Lung (tissue), 16 donors: ENCODE measurements around the gene ORAI3. TPM values are rescaled to one million over a fixed set of nuclear protein-coding genes. Genes with fewer than 3 reads are reported as not detected.

Source experiments
- ATAC-seq: fragments of 200-7000 bp; cut with Tn5 transposase; one replicate; pipeline ENCODE4 v1.9.1; 2020; ENCODE audit warnings: moderate number of reproducible peaks; ENCODE audit not compliant: insufficient read depth, low FRiP score
- DNase-seq, 3 donors: peaks; one replicate each; pipeline ENCODE4 v3.0.0-alpha.2; 2013 to 2017
- H3K27ac ChIP-seq, 2 donors: one replicate each; pipeline ENCODE4 v1.5.1; 2013; ENCODE audit warnings: mild to moderate bottlenecking in 2 of 2, moderate library complexity in 2 of 2, control low read depth in 1 of 2, inconsistent platforms in 1 of 2, low read depth in 1 of 2, low read length in 1 of 2
- H3K27me3 ChIP-seq, 3 donors: one replicate each; pipeline ENCODE4 v1.5.1; 2013; ENCODE audit warnings: low read length in 2 of 3; ENCODE audit not compliant: control insufficient read depth in 3 of 3, insufficient read depth in 3 of 3
- H3K36me3 ChIP-seq, 4 donors: one replicate each; pipeline ENCODE4 v1.5.1; 2013; ENCODE audit warnings: low read length in 4 of 4, mild to moderate bottlenecking in 1 of 4, moderate library complexity in 1 of 4; ENCODE audit not compliant: control insufficient read depth in 4 of 4, insufficient read depth in 4 of 4
- H3K4me1 ChIP-seq, 5 donors: one replicate each; pipeline ENCODE4 v1.5.1; 2013; ENCODE audit warnings: low read length in 5 of 5, mild to moderate bottlenecking in 2 of 5, moderate library complexity in 1 of 5; ENCODE audit not compliant: control insufficient read depth in 5 of 5, insufficient read depth in 5 of 5
- H3K4me3 ChIP-seq: one replicate; pipeline ENCODE4 v1.5.1; 2013; ENCODE audit warnings: mild to moderate bottlenecking, control low read depth, moderate library complexity
- H3K9ac ChIP-seq, 2 donors: one replicate each; pipeline ENCODE4 v1.5.1; 2013; ENCODE audit warnings: low read length in 2 of 2, control low read depth in 1 of 2; ENCODE audit not compliant: insufficient read depth in 1 of 2
- H3K9me3 ChIP-seq, 4 donors: one replicate each; pipeline ENCODE4 v1.5.1; 2013; ENCODE audit warnings: low read length in 3 of 4, mild to moderate bottlenecking in 1 of 4, moderate library complexity in 1 of 4; ENCODE audit not compliant: control insufficient read depth in 4 of 4, insufficient read depth in 3 of 4
- WGBS, 2 donors: extraction: QIAGEN DNeasy Blood & Tissue Kit; methylation state at CpG; one replicate each; pipeline ENCODE4 v1.1.7; 2013; 5-methylcytosine and 5-hydroxymethylcytosine counted together
- long read RNA-seq, 5 donors: transcript quantifications; one replicate each; lab custom pipeline, GENCODE V29; 2026
- polyA plus RNA-seq, 2 donors: library from polyadenylated mRNA; stranded (reverse); fragments of 200-250 nt; gene quantifications; one replicate each; pipeline ENCODE4 v1.2.1, GENCODE V29; 2013
- total RNA-seq, 2 donors: library from RNA; depleted of rRNA in 1 of 2; stranded (reverse); fragments of >200 nt in 1 of 2; gene quantifications; one replicate each; pipeline ENCODE4 v1.2.1, GENCODE V29; 2014 to 2021
- TF ChIP-seq, protein P1 (sequence below): IDR thresholded peaks from 2 replicates; pipeline ENCODE4 v1.5.1; 2012; ENCODE audit warnings: mild to moderate bottlenecking; ENCODE audit errors: control extremely low read depth, extremely low read depth
- donor health status: control.
- donor health status: control.
- donor health status: Bipolar disorder and iron deficiency.
- donor health status: healthy.
- donor health status: DM: yes; HTN: yes; CAD: no.

Gene ORAI3
- 10 to 100 TPM; 23.9 to 27.4 TPM for total RNA-seq
- polyA plus RNA-seq, result 10 to 100 TPM; 20.2 to 23.3 TPM
- long read RNA-seq, donor 1, transcript ORAI3-201 (2 exons, 2,206 nt), result major isoform, 17 of 17 reads
- long read RNA-seq, donor 1, partial matches to known transcripts, result 0 of 17 reads
- long read RNA-seq, donor 1, other reads (novel, unspliced or antisense), result 0 of 17 reads
- long read RNA-seq, donor 2, transcript ORAI3-201 (2 exons, 2,206 nt), result major isoform, 7 of 9 reads
- long read RNA-seq, donor 2, partial matches to known transcripts, result 0 of 9 reads
- long read RNA-seq, donor 2, other reads (novel, unspliced or antisense), result 0 of 9 reads
- long read RNA-seq, donor 3, transcript ORAI3-201 (2 exons, 2,206 nt), result major isoform, 8 of 9 reads
- long read RNA-seq, donor 3, partial matches to known transcripts, result 0 of 9 reads
- long read RNA-seq, donor 3, other reads (novel, unspliced or antisense), result 0 of 9 reads
- long read RNA-seq, donor 4, partial matches to known transcripts, result 0 of 3 reads
- long read RNA-seq, donor 4, other reads (novel, unspliced or antisense), result 0 of 3 reads
- long read RNA-seq, donor 5, transcript ORAI3-201 (2 exons, 2,206 nt), result major isoform, 18 of 20 reads
- long read RNA-seq, donor 5, partial matches to known transcripts, result 0 of 20 reads
- long read RNA-seq, donor 5, other reads (novel, unspliced or antisense), result 0 of 20 reads

DNA sequence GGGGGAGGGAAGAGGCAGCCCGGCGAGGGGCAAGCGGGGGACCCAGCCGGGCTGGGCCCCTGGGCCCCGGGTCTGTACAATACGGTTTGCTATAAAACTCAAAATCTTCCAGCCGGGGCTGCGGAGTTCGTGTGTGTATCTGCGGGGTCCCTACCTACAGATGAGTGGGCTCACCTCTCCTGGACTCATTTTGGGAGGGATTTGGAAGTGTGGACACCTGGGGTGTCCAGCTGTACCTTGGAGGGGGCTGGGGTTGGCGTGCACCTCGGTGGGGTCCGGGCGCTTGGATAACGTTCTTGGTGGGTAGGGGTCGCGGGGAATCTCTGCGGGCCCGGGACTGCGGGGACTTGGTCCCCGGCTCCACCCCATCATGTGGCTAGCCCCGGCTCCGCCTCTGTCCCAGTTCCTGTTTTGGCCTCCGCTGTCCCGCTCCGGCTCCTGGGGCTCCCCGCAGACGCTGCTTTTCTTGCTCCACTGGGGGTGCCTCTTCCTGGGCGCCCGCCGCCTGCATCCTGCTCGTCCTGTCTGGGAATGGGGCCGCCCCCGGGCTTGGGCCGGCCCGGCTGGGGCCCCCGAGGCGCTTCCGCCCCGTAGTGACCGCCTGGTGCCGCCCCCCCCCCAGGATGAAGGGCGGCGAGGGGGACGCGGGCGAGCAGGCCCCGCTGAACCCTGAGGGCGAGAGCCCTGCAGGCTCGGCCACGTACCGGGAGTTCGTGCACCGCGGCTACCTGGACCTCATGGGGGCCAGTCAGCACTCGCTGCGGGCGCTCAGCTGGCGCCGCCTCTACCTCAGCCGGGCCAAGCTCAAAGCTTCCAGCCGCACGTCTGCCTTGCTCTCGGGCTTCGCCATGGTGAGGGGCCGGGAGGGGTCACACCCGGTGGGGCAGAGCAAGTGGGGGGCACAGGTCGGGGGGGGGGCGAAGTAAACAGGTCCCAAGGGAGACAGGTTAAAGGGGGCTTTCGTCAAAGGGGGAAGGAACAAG, at the start of gene ORAI3:
TSS of gene ORAI3 (plus strand) at position 402 of the 983 bp plus-strand sequence. CDS start at position 624, 222 bp downstream.
- WGBS, 2 donors, result 0 to 1% methylated on average over 53 to 70 of the region's 70 CpGs
- TF ChIP-seq, protein P1, sequence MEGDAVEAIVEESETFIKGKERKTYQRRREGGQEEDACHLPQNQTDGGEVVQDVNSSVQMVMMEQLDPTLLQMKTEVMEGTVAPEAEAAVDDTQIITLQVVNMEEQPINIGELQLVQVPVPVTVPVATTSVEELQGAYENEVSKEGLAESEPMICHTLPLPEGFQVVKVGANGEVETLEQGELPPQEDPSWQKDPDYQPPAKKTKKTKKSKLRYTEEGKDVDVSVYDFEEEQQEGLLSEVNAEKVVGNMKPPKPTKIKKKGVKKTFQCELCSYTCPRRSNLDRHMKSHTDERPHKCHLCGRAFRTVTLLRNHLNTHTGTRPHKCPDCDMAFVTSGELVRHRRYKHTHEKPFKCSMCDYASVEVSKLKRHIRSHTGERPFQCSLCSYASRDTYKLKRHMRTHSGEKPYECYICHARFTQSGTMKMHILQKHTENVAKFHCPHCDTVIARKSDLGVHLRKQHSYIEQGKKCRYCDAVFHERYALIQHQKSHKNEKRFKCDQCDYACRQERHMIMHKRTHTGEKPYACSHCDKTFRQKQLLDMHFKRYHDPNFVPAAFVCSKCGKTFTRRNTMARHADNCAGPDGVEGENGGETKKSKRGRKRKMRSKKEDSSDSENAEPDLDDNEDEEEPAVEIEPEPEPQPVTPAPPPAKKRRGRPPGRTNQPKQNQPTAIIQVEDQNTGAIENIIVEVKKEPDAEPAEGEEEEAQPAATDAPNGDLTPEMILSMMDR, result no peak
- H3K4me1 ChIP-seq, result peaks cover 0 to 34% (median 13%) of the 10 kb centered on the region in 5 donors
- no peaks in the 10 kb centered on the region for H3K9me3 ChIP-seq
- H3K9ac ChIP-seq, result peak within 1 kb of the TSS; percentile 67 to 83
- peak within 1 kb of the TSS; percentile 81 for H3K4me3 ChIP-seq
- H3K27me3 ChIP-seq, result no peaks in the 10 kb centered on the region
- DNase-seq (peak; percentile 82 to 86 (median 85)), ATAC-seq (peak; percentile 74)
- H3K27ac ChIP-seq, result peak within 1 kb of the TSS; percentile 84 to 95
- peaks cover 0 to 18% (median 4%) of the 10 kb centered on the region in 4 donors for H3K36me3 ChIP-seq

DNA sequence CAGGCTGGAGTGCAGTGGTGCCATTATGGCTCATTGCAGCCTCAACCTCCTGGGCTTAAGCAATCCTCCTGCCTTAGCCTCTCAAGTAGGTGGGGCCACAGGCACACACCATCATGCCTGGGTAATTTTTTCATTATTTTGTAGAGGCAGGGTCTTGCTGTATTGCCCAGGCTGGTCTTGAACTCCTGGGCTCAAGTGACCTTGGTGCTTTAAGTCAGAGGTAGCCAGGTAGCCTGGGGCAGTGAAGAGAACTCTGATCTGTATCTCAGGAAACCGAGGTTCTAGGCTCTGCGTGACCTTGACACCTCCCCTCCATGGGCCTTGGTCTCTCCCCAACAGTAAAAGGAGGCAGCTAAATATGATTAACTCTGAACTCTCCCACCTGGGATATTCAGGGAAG, 49.1 kb upstream of the ORAI3 start:
- no peak overlapping the region for H3K9ac ChIP-seq
- H3K4me1 ChIP-seq, result peaks cover 4 to 26% (median 20%) of the 10 kb centered on the region in 5 donors
- TF ChIP-seq, protein P1, result no peak
- DNase-seq, result no peak
- 85 to 89% methylated on average over 2 of the region's 2 CpGs for WGBS, 2 donors
- no peak overlapping the region for H3K27ac ChIP-seq
- no peak overlapping the region for H3K4me3 ChIP-seq
- no peaks in the 10 kb centered on the region for H3K9me3 ChIP-seq
- no peaks in the 10 kb centered on the region for H3K36me3 ChIP-seq
- no peaks in the 10 kb centered on the region for H3K27me3 ChIP-seq
- no peak for ATAC-seq

DNA sequence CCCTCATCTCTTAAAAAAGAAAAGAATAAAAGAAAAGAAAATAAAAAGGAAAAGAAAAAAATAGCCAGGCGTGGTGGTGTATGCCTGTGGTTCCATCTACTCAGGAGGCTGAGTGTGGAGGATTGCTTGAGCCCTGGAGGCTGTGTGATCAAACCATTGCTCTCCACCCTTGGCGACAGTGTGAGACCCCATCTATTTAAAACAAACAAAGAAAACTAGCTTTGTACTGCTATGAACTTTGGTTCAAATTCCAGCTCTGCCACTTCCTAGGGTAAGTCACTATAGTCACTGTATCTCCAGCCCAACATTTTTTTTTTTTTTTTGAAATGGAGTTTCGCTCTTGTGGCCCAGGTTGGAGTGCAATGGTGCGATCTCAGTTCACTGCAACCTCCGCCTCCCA, 48.3 kb upstream of the ORAI3 start:
- Histone ChIP-seq H3K9ac (no peak overlapping the region), H3K4me1 (peaks cover 0 to 18% (median 12%) of the 10 kb centered on the region in 5 donors), H3K9me3 (no peaks in the 10 kb centered on the region), H3K27me3 (no peaks in the 10 kb centered on the region), H3K4me3 (no peak overlapping the region), H3K27ac (no peak overlapping the region), H3K36me3 (no peaks in the 10 kb centered on the region)
- DNase-seq (no peak), ATAC-seq (no peak)
- TF ChIP-seq, protein P1, result no peak
- WGBS, 2 donors, result 96 to 97% methylated on average over 5 of the region's 5 CpGs
